Measurements from ENCODE around the gene SPTBN1.

Gene SPTBN1

DNA sequence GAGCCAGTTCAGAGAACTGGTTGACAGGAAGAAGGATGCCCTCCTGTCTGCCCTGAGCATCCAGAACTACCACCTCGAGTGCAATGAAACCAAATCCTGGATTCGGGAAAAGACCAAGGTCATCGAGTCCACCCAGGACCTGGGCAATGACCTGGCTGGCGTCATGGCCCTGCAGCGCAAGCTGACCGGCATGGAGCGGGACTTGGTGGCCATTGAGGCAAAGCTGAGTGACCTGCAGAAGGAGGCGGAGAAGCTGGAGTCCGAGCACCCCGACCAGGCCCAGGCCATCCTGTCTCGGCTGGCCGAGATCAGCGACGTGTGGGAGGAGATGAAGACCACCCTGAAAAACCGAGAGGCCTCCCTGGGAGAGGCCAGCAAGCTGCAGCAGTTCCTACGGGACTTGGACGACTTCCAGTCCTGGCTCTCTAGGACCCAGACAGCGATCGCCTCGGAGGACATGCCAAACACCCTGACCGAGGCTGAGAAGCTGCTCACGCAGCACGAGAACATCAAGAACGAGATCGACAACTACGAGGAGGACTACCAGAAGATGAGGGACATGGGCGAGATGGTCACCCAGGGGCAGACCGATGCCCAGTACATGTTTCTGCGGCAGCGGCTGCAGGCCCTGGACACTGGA lies 174.9 kb downstream of the SPTBN1 start:
- DNase-seq (ENCODE audit: low spot score in 2 of 2) (no peak), ATAC-seq (replicated peaks; ENCODE audit: extremely low read depth, poor library complexity, severe bottlenecking) (no peak)
- Mint-ChIP-seq H3K4me1 (peaks cover 25% of the 10 kb centered on the region), H3K9me3 (no peaks in the 10 kb centered on the region), H3K4me3 (no peak overlapping the region), H3K27ac (ENCODE audit: low read depth) (peak overlapping the region; percentile 80), H3K27me3 (no peaks in the 10 kb centered on the region), H3K36me3 (ENCODE audit: insufficient read depth) (peaks cover 82% of the 10 kb centered on the region)

DNA sequence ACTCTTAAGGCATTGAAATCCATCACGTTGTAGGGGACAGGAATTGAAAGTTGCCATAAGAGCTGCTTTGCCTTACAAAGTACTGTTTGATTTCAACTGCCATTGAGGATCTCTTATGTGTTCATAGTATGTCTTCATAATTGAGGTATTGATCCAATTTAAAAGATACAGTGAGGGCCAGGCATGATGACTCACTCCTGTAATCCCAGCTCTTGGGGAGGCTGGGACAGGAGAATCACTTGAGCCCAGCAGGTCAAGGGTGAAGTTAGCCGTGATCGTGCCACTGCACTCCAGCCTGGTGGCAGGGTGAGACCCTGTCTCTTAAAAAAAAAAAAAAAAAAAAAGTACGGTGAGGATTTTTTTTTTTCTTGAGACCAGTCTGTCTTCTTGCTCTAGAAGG lies 175.6 kb downstream of the SPTBN1 start:
- peaks cover 80% of the 10 kb centered on the region for H3K36me3 Mint-ChIP-seq (ENCODE audit: insufficient read depth)
- H3K27me3 Mint-ChIP-seq, result no peaks in the 10 kb centered on the region
- H3K27ac Mint-ChIP-seq (ENCODE audit: low read depth), result no peak overlapping the region
- ATAC-seq (replicated peaks; ENCODE audit: extremely low read depth, poor library complexity, severe bottlenecking), result no peak
- no peaks in the 10 kb centered on the region for H3K9me3 Mint-ChIP-seq
- no peak overlapping the region for H3K4me3 Mint-ChIP-seq
- DNase-seq (ENCODE audit: low spot score in 2 of 2), result no peak
- H3K4me1 Mint-ChIP-seq, result peaks cover 30% of the 10 kb centered on the region

DNA sequence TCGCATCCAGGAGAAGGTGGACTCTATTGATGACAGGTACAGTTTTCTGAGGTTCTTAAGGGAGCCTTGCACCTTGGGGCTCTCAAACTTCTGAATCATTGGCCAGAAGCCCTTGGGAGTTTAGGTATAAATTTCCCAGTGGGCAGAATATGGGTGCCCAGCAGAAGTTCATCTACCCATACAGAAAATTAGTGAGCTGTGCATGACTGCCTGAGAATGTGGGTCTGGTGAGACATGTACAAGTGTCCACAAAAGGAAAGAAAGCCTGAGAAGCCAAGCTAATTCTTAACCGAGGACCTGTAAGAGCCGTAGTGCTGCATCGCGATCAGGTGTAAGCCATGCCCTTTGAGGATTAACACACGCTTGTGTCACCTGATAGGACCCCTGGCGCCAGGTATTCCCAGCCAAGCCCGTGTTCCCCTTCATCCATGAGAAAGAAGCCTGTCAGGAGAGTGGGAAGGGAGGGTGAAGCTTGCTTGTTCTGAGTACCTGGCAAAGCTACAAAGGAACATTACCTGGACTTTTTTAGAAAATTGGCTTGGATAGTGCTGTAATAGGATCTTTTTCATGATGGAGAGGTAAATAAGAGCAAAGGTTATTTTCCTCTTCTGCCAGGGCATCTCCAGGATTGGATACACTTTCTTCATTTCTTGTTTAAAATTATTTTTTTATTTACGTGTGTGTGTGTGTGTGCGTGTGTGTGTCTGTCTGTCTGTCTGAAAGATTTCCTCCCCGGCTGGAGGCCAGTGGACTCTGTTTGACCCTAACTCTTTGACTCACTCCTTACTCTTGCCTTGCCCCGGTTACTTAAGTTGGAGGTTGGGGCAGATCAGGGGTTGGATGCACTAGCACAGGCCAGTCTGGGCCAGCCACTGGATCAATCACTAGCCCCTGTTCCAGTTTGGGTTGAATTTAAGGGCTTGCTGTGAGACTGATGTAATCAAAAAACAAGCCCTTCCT lies 176.9 kb downstream of the SPTBN1 start:
- Mint-ChIP-seq H3K36me3 (ENCODE audit: insufficient read depth) (peaks cover 73% of the 10 kb centered on the region), H3K9me3 (no peaks in the 10 kb centered on the region), H3K27ac (ENCODE audit: low read depth) (no peak overlapping the region), H3K4me3 (no peak overlapping the region), H3K4me1 (peaks cover 30% of the 10 kb centered on the region), H3K27me3 (no peaks in the 10 kb centered on the region)
- DNase-seq (ENCODE audit: low spot score in 2 of 2) (no peak), ATAC-seq (replicated peaks; ENCODE audit: extremely low read depth, poor library complexity, severe bottlenecking) (no peak)

DNA sequence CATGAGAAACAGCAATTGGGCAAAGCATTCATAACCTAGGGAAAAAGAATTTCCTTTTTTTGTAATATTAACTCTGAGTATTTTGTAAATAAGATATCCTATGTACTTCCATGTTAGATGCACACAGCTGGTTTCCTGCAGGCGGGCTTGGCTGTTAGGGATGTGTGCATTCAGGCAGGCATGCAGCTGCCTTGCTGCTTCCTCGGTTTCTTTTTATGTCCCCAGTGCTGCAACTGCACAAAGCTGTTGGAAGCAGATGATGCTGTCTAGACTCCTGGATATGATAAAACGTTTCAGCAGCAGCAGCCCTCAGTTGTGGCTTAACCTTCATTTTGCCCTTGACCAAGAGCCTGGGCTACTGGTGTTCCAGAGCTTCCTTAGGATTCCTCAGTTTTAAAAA lies 177.9 kb downstream of the SPTBN1 start:
- ATAC-seq (replicated peaks; ENCODE audit: extremely low read depth, poor library complexity, severe bottlenecking) (no peak), DNase-seq (ENCODE audit: low spot score in 2 of 2) (no peak)
- Mint-ChIP-seq H3K9me3 (no peaks in the 10 kb centered on the region), H3K4me1 (peaks cover 32% of the 10 kb centered on the region), H3K36me3 (ENCODE audit: insufficient read depth) (peaks cover 70% of the 10 kb centered on the region), H3K27ac (ENCODE audit: low read depth) (no peak overlapping the region), H3K4me3 (no peak overlapping the region), H3K27me3 (no peaks in the 10 kb centered on the region)

DNA sequence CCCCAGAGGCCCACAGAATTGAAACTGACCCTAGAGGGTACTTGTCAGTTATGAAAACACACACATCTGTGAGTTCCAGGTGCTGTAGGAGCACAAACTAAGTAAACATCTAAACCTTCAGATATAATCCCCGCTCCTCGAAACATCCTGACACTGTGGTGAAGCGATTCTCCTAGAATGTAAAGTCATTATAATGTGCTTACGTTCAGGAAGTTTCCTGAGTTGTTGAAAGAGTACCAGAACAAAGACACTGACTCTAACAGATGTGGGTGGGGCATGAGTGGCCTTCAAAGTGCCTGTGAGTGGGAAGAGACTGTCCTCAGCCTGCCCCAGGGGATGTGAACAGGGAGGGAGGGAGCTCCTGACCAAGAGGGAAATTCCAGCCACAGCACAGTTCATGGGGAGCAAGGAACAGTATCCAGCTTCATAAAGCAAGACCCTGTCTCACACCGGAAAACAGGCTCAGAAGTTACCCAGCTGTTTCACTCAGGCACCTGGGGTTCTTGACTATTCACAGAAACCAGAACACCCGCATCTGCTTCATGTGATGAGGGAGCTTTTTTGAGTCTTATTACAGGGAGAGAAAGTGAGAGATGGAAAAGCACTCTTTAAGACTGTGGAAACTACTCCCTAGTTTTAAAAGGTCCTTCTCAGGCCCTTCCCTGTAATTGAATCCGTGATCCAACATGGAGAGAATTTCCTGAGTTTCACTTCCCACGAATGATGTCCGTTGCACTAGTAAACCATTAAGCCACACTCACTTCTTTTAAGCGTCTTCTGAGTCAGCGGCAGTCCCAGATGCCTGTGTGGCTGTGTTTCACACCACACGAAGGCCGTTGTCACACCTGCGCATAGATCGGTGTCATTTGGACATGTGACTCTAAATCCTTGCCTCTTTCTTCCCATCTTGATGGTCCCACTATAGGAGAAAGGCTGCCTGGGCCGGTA lies 178.7 kb downstream of the SPTBN1 start:
- DNase-seq (ENCODE audit: low spot score in 2 of 2), result no peak
- Mint-ChIP-seq H3K27ac (ENCODE audit: low read depth) (peak overlapping the region; percentile 44), H3K4me3 (peak overlapping the region; percentile 6), H3K36me3 (ENCODE audit: insufficient read depth) (peaks cover 71% of the 10 kb centered on the region), H3K27me3 (no peaks in the 10 kb centered on the region), H3K4me1 (peaks cover 39% of the 10 kb centered on the region), H3K9me3 (no peaks in the 10 kb centered on the region)
- ATAC-seq (replicated peaks; ENCODE audit: extremely low read depth, poor library complexity, severe bottlenecking), result peak; percentile 30

DNA sequence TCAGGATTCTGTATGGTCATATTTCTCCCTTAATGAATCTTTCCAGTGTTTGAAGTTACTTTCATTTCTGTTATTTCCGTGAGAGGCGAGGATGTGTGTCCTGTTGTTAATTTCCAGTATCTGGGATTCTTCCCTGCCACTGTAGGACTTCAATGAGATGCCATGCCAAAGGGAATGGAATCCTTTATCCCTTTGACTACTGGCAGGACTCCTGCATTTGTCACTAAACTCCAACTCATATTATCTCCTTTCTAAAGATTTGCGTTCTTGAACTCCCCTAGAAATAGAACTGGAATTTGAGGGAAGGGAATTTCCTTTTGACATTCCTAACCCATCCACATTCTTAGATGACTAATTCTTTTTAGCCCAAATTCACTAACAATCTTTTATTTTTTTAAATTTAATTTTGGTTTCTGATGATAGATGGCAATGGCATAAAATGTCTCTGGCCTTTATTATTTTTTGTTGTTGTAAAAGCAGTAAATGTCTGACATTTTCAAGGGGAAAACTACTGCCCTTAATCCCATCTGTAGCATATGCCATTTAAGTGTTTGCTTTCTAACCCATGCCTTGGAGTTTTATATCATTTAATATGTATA lies 179.5 kb downstream of the SPTBN1 start:
- peaks cover 44% of the 10 kb centered on the region for H3K4me1 Mint-ChIP-seq

DNA sequence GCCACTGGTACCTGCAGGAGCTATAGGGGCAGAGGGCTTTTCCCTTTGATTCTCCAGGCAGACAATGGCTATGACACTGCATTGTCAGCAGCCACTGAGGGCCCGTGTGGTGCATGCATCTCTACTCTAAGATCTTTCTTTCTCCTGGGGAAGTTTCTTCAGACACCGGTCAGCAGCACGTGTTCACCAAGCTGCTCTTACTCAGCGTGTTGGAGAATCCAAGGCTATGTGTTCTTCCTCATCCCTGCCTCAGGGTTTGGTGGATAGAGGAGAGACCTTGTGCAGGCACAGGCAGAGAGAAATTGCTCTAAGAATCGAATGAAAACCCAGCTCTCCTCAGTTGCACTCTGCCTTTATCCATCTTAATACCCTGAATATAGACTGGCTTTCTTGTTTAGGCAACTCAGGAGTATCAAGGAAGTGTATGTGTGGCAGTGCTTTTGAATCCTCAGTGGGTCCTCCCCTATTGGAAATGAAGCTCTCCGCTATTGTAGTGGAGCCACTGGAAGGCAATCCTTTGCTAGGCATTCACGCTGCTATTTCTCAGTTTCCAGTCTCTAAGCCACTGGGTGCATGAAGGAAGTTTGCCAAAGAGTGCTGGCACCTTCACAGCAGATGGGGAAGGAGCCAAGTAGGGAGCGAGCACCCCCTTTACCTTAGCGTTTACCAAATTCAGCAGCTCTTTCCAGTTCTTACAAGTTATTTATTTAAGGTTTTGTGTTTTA lies 180.4 kb downstream of the SPTBN1 start:
- no peak for ATAC-seq (replicated peaks; ENCODE audit: extremely low read depth, poor library complexity, severe bottlenecking)
- Mint-ChIP-seq H3K4me1 (peaks cover 44% of the 10 kb centered on the region), H3K27me3 (no peaks in the 10 kb centered on the region), H3K36me3 (ENCODE audit: insufficient read depth) (peaks cover 63% of the 10 kb centered on the region), H3K9me3 (no peaks in the 10 kb centered on the region), H3K27ac (ENCODE audit: low read depth) (peak overlapping the region; percentile 38), H3K4me3 (no peak overlapping the region)
- no peak for DNase-seq (ENCODE audit: low spot score in 2 of 2)

More for the DNA sequence above, 179.5 kb downstream of the SPTBN1 start:
- Mint-ChIP-seq H3K36me3 (ENCODE audit: insufficient read depth) (peaks cover 69% of the 10 kb centered on the region), H3K9me3 (no peaks in the 10 kb centered on the region), H3K4me3 (no peak overlapping the region), H3K27me3 (no peaks in the 10 kb centered on the region), H3K27ac (ENCODE audit: low read depth) (peak overlapping the region; percentile 44)
- no peak for ATAC-seq (replicated peaks; ENCODE audit: extremely low read depth, poor library complexity, severe bottlenecking)
- no peak for DNase-seq (ENCODE audit: low spot score in 2 of 2)

DNA sequence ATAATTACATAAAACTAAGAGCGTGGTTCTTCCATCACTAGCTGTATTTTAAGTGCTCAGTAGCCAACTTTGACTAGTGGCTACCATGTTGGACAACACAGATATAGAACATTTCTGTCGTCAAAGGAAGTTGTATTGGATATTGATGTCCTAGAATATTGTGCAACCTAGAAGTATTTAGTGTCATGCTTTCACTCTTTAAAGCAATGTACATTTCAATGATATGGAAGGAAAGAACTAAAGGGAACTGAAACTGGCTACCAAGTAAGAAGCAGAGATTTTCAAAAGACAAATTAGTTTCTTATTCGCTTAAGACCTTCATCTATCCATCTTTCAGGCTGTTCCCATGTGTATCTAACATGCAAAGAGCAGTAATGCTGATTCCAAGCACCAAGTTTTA lies 182.0 kb downstream of the SPTBN1 start:
- Mint-ChIP-seq H3K4me3 (no peak overlapping the region), H3K4me1 (peaks cover 36% of the 10 kb centered on the region), H3K27me3 (no peaks in the 10 kb centered on the region), H3K36me3 (ENCODE audit: insufficient read depth) (peaks cover 59% of the 10 kb centered on the region), H3K9me3 (no peaks in the 10 kb centered on the region), H3K27ac (ENCODE audit: low read depth) (no peak overlapping the region)
- ATAC-seq (replicated peaks; ENCODE audit: extremely low read depth, poor library complexity, severe bottlenecking) (no peak), DNase-seq (ENCODE audit: low spot score in 2 of 2) (no peak)

DNA sequence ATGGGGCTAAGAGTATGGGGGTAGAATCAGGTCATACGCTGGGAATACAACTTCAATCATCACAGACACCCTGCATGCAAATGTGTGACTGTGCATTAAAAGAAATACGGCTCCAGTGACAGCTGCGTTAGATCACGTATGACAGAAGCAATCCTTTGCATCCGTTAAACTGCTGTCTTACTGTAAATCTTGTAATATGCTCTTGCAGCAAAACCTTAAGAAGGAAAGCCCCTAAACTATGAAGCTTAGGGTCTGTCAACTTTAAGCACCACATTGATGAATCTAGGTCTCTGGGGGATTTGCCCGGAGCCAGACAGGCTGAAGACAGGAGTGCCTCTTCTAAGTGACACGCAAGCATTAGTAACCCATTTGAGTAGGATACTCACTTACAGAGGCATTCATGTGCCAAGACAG lies 182.7 kb downstream of the SPTBN1 start:
- no peak for ATAC-seq (replicated peaks; ENCODE audit: extremely low read depth, poor library complexity, severe bottlenecking)
- H3K36me3 Mint-ChIP-seq (ENCODE audit: insufficient read depth), result peaks cover 56% of the 10 kb centered on the region
- DNase-seq (ENCODE audit: low spot score in 2 of 2), result no peak
- H3K27me3 Mint-ChIP-seq, result no peaks in the 10 kb centered on the region
- no peak overlapping the region for H3K27ac Mint-ChIP-seq (ENCODE audit: low read depth)
- peaks cover 36% of the 10 kb centered on the region for H3K4me1 Mint-ChIP-seq
- no peak overlapping the region for H3K4me3 Mint-ChIP-seq
- no peaks in the 10 kb centered on the region for H3K9me3 Mint-ChIP-seq

DNA sequence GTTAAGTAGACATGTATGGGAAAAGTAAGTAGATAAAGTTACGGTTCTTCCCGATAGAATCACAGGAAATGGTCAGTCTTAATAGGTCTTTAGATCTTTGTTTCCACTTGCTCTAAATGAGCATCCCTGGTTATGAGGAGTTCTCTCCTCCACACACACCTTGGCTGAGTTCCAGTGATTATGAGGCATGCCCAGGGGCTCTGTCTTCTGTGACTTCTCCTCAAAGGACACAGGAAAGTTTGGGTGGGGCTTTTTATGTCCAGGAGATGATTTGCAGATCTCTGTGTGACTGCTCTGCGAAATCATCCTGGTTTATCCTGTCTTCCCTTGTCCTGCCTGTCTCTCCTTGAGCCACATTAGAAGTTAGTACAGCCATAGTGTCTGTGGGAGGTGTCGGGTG lies 183.5 kb downstream of the SPTBN1 start:
- no peak overlapping the region for H3K27ac Mint-ChIP-seq (ENCODE audit: low read depth)

DNA sequence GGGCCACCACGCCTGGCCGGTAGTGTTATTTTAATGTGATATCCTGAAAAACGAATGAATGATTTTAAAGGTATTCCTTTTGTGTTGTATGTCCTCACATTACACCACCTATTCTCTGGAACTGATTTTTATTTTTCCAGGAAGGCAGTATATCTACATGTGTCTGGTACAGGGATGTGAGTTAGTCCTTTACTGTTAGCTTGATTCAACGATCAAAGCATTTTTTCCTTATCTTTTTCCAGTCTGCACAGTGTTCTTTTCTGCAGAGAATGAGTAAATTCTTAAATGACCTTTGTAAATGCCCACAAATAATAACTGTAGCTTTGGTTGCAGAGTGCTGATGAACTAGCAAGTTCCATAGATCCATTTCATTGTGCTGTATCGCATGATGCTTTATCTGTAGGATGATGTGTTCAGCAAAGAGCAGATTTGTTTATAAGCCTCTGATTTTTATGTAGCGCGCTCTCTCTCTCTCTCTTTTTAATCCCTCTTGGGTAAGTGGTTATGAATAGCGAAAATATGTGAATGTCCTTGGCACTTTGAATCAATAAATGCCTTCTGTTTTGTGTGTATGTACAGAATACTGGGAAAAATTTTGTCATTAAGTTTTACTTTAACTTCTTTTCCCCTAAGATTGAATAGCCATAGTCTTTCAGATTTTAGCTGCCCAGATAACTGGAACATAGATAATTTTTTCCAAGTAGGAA lies 184.9 kb downstream of the SPTBN1 start:
- no peak for ATAC-seq (replicated peaks; ENCODE audit: extremely low read depth, poor library complexity, severe bottlenecking)
- H3K27ac Mint-ChIP-seq (ENCODE audit: low read depth), result peak overlapping the region; percentile 32
- H3K36me3 Mint-ChIP-seq (ENCODE audit: insufficient read depth), result peaks cover 64% of the 10 kb centered on the region
- no peaks in the 10 kb centered on the region for H3K9me3 Mint-ChIP-seq
- DNase-seq (ENCODE audit: low spot score in 2 of 2), result no peak
- no peak overlapping the region for H3K4me3 Mint-ChIP-seq
- no peaks in the 10 kb centered on the region for H3K27me3 Mint-ChIP-seq
- H3K4me1 Mint-ChIP-seq, result peaks cover 19% of the 10 kb centered on the region

More for the DNA sequence above, 183.5 kb downstream of the SPTBN1 start:
- ATAC-seq (replicated peaks; ENCODE audit: extremely low read depth, poor library complexity, severe bottlenecking) (no peak), DNase-seq (ENCODE audit: low spot score in 2 of 2) (no peak)
- H3K9me3 Mint-ChIP-seq, result no peaks in the 10 kb centered on the region
- H3K4me1 Mint-ChIP-seq, result peaks cover 31% of the 10 kb centered on the region
- peaks cover 61% of the 10 kb centered on the region for H3K36me3 Mint-ChIP-seq (ENCODE audit: insufficient read depth)
- no peaks in the 10 kb centered on the region for H3K27me3 Mint-ChIP-seq
- no peak overlapping the region for H3K4me3 Mint-ChIP-seq

Data from central memory CD8-positive, alpha-beta T cell (primary cell).